Trophoblast cell (in vitro differentiated cells and primary cell): ENCODE data around the gene EFCAB11.

Source experiments
- DNase-seq, 2 donors: peaks; one replicate each; pipeline ENCODE4 v3.0.0-alpha.2; 2016
- H2AFZ ChIP-seq: 2 replicates; pipeline ENCODE4 v1.6.1; 2013; ENCODE audit warnings: low read length, moderate library complexity, mild to moderate bottlenecking; ENCODE audit not compliant: insufficient read depth, poor library complexity
- H2AK5ac ChIP-seq: 2 replicates; pipeline ENCODE4 v1.6.1; 2013; ENCODE audit warnings: mild to moderate bottlenecking, low read length
- H2BK120ac ChIP-seq: 2 replicates; pipeline ENCODE4 v1.6.1; 2013; ENCODE audit warnings: low read length, mild to moderate bottlenecking, moderate library complexity; ENCODE audit not compliant: insufficient read depth, poor library complexity
- H2BK12ac ChIP-seq: 2 replicates; pipeline ENCODE4 v1.6.1; 2013; ENCODE audit warnings: mild to moderate bottlenecking, low read length, moderate library complexity
- H2BK5ac ChIP-seq: 2 replicates; pipeline ENCODE4 v1.6.1; 2013; ENCODE audit warnings: low read length, low read depth, moderate library complexity, mild to moderate bottlenecking; ENCODE audit not compliant: poor library complexity
- H3K14ac ChIP-seq: 2 replicates; pipeline ENCODE4 v1.6.1; 2013; ENCODE audit warnings: mild to moderate bottlenecking, low read length
- H3K18ac ChIP-seq: 2 replicates; pipeline ENCODE4 v1.6.1; 2013; ENCODE audit warnings: mild to moderate bottlenecking, low read length
- H3K23ac ChIP-seq: 2 replicates; pipeline ENCODE4 v1.6.1; 2013; ENCODE audit warnings: low read length
- H3K27ac ChIP-seq: 2 replicates; pipeline ENCODE4 v1.5.1; 2013; ENCODE audit warnings: low read depth, mild to moderate bottlenecking, inconsistent platforms, low read length, moderate library complexity
- H3K27me3 ChIP-seq: 2 replicates; pipeline ENCODE4 v1.6.1; 2013; ENCODE audit warnings: inconsistent platforms, mild to moderate bottlenecking, low read length, moderate library complexity; ENCODE audit not compliant: insufficient read depth
- H3K36me3 ChIP-seq, 2 experiments: 1 replicate in 1 of 2; 2 replicates in 1 of 2; pipeline ENCODE4 v1.6.1; 2013; ENCODE audit warnings: low read length in 2 of 2, mild to moderate bottlenecking in 2 of 2, moderate library complexity in 1 of 2; ENCODE audit not compliant: insufficient read depth in 2 of 2, control insufficient read depth in 1 of 2
- H3K4ac ChIP-seq: 2 replicates; pipeline ENCODE4 v1.6.1; 2013; ENCODE audit warnings: low read depth, mild to moderate bottlenecking, low read length, moderate library complexity
- H3K4me1 ChIP-seq, 2 experiments: 1 replicate in 1 of 2; 2 replicates in 1 of 2; pipeline ENCODE4 v1.6.1; 2013; ENCODE audit warnings: low read length in 2 of 2, mild to moderate bottlenecking in 2 of 2, moderate library complexity in 1 of 2; ENCODE audit not compliant: insufficient read depth in 2 of 2, control insufficient read depth in 1 of 2
- H3K4me2 ChIP-seq: 2 replicates; pipeline ENCODE4 v1.6.1; 2013; ENCODE audit warnings: inconsistent platforms, mild to moderate bottlenecking, low read length, moderate library complexity
- H3K4me3 ChIP-seq: 2 replicates; pipeline ENCODE4 v1.5.1; 2013; ENCODE audit warnings: mild to moderate bottlenecking, low read depth, low read length, inconsistent platforms
- H3K79me1 ChIP-seq: one replicate; pipeline ENCODE4 v1.6.1; 2013; ENCODE audit warnings: low read length
- H3K79me2 ChIP-seq: 2 replicates; pipeline ENCODE4 v1.6.1; 2013; ENCODE audit warnings: low read length, mild to moderate bottlenecking; ENCODE audit not compliant: control insufficient read depth, insufficient read depth, poor library complexity
- H3K9ac ChIP-seq: 2 replicates; pipeline ENCODE4 v1.6.1; 2013; ENCODE audit warnings: mild to moderate bottlenecking, low read length
- H3K9me3 ChIP-seq: 2 replicates; pipeline ENCODE4 v1.6.1; 2013; ENCODE audit warnings: low read depth, mild to moderate bottlenecking, control low read depth, inconsistent platforms, low read length; ENCODE audit not compliant: insufficient read depth
- H4K12ac ChIP-seq: 2 replicates; pipeline ENCODE4 v1.6.1; 2013; ENCODE audit warnings: low read depth, mild to moderate bottlenecking, low read length, moderate library complexity
- H4K8ac ChIP-seq: 2 replicates; pipeline ENCODE4 v1.6.1; 2013; ENCODE audit warnings: low read depth, mild to moderate bottlenecking, low read length, moderate library complexity
- H4K91ac ChIP-seq: one replicate; pipeline ENCODE4 v1.6.1; 2013; ENCODE audit warnings: low read depth, mild to moderate bottlenecking, low read length, moderate library complexity
- WGBS: extraction: QIAGEN DNeasy Blood & Tissue Kit; methylation state at CpG from one replicate; pipeline ENCODE4 v1.1.7; 2013; ENCODE audit warnings: missing lambda C conversion rate; ENCODE audit not compliant: insufficient read length, insufficient coverage; ENCODE audit errors: extremely low coverage; 5-methylcytosine and 5-hydroxymethylcytosine counted together

Gene EFCAB11

GRCh38 chr14:89987161-89987475, 32.6 kb upstream of the EFCAB11 start:
- Histone ChIP-seq H4K91ac (no peak overlapping the region), H4K12ac (no peak overlapping the region)

GRCh38 chr14:89986462-89987160, 32.1 kb upstream of the EFCAB11 start:
- no peak overlapping the region for H4K8ac ChIP-seq
- no peak overlapping the region for H2AK5ac ChIP-seq
- H3K27me3 ChIP-seq: no peaks in the 10 kb centered on the region
- H3K4me2 ChIP-seq: no peak overlapping the region
- no peak overlapping the region for H3K4ac ChIP-seq
- no peak overlapping the region for H3K9ac ChIP-seq
- H2BK120ac ChIP-seq: no peak overlapping the region
- DNase-seq: no peak
- H3K79me1 ChIP-seq: no peaks in the 10 kb centered on the region
- peaks cover 16 to 32% of the 10 kb centered on the region in 2 experiments for H3K36me3 ChIP-seq
- no CpG with 5 or more reads among the region's 5 CpGs for WGBS
- no peak overlapping the region for H3K23ac ChIP-seq
- H3K9me3 ChIP-seq: no peaks in the 10 kb centered on the region
- H3K14ac ChIP-seq: no peak overlapping the region
- no peak overlapping the region for H3K4me3 ChIP-seq
- no peak overlapping the region for H2BK12ac ChIP-seq
- H3K4me1 ChIP-seq: no peaks in the 10 kb centered on the region
- no peaks in the 10 kb centered on the region for H3K79me2 ChIP-seq
- no peak overlapping the region for H3K27ac ChIP-seq
- no peak overlapping the region for H4K12ac ChIP-seq
- H4K91ac ChIP-seq: no peak overlapping the region
- no peak overlapping the region for H3K18ac ChIP-seq
- no peak overlapping the region for H2AFZ ChIP-seq
- H2BK5ac ChIP-seq: no peak overlapping the region

More at GRCh38 chr14:89987161-89987475, 32.6 kb upstream of the EFCAB11 start:
- DNase-seq: no peak
- H3K4ac ChIP-seq: no peak overlapping the region
- no peak overlapping the region for H2BK12ac ChIP-seq
- H4K8ac ChIP-seq: no peak overlapping the region
- H3K27ac ChIP-seq: no peak overlapping the region
- H3K9me3 ChIP-seq: no peaks in the 10 kb centered on the region
- H3K27me3 ChIP-seq: no peaks in the 10 kb centered on the region
- no peak overlapping the region for H3K4me3 ChIP-seq
- no peak overlapping the region for H3K23ac ChIP-seq
- H3K79me1 ChIP-seq: no peaks in the 10 kb centered on the region
- H2BK120ac ChIP-seq: no peak overlapping the region
- H2AK5ac ChIP-seq: no peak overlapping the region
- no peak overlapping the region for H2AFZ ChIP-seq
- no peak overlapping the region for H3K18ac ChIP-seq
- H3K4me2 ChIP-seq: no peak overlapping the region
- peaks cover 14 to 28% of the 10 kb centered on the region in 2 experiments for H3K36me3 ChIP-seq
- H3K9ac ChIP-seq: no peak overlapping the region
- H2BK5ac ChIP-seq: no peak overlapping the region
- no peaks in the 10 kb centered on the region for H3K79me2 ChIP-seq
- H3K14ac ChIP-seq: no peak overlapping the region
- no peaks in the 10 kb centered on the region for H3K4me1 ChIP-seq

GRCh38 chr14:89983375-89983774, 28.8 kb upstream of the EFCAB11 start:
- Histone ChIP-seq H4K8ac (no peak overlapping the region), H3K36me3 (peaks cover 17 to 37% of the 10 kb centered on the region in 2 experiments), H3K27ac (no peak overlapping the region), H2BK5ac (no peak overlapping the region), H3K9ac (no peak overlapping the region), H2AK5ac (no peak overlapping the region), H3K18ac (no peak overlapping the region), H2BK12ac (no peak overlapping the region), H2AFZ (no peak overlapping the region), H2BK120ac (no peak overlapping the region), H4K91ac (no peak overlapping the region), H3K14ac (no peak overlapping the region), H3K79me2 (no peaks in the 10 kb centered on the region), H3K4me1 (no peaks in the 10 kb centered on the region), H3K27me3 (no peaks in the 10 kb centered on the region), H3K23ac (no peak overlapping the region), H3K4ac (no peak overlapping the region), H3K4me2 (no peak overlapping the region), H4K12ac (no peak overlapping the region), H3K9me3 (no peaks in the 10 kb centered on the region), H3K79me1 (no peaks in the 10 kb centered on the region), H3K4me3 (no peak overlapping the region)
- no CpG with 5 or more reads among the region's 2 CpGs for WGBS
- DNase-seq: no peak

GRCh38 chr14:89978656-89979055, 24.1 kb upstream of the EFCAB11 start:
- Histone ChIP-seq H3K79me2 (no peaks in the 10 kb centered on the region), H3K4me3 (no peak overlapping the region), H2AFZ (no peak overlapping the region), H3K27ac (no peak overlapping the region), H3K23ac (no peak overlapping the region), H4K12ac (no peak overlapping the region), H3K36me3 (peaks cover 25 to 40% of the 10 kb centered on the region in 2 experiments), H3K79me1 (no peaks in the 10 kb centered on the region), H2AK5ac (no peak overlapping the region), H3K18ac (no peak overlapping the region), H3K27me3 (no peaks in the 10 kb centered on the region), H2BK120ac (no peak overlapping the region), H4K91ac (no peak overlapping the region), H2BK12ac (no peak overlapping the region), H3K9ac (no peak overlapping the region), H3K4ac (no peak overlapping the region), H4K8ac (no peak overlapping the region), H3K4me2 (no peak overlapping the region), H3K9me3 (no peaks in the 10 kb centered on the region), H2BK5ac (no peak overlapping the region), H3K4me1 (no peaks in the 10 kb centered on the region), H3K14ac (no peak overlapping the region)
- no peak for DNase-seq
- WGBS: no CpG with 5 or more reads among the region's 4 CpGs
